Measurements from ENCODE around the gene SPEG.

SPEG gene

DNA sequence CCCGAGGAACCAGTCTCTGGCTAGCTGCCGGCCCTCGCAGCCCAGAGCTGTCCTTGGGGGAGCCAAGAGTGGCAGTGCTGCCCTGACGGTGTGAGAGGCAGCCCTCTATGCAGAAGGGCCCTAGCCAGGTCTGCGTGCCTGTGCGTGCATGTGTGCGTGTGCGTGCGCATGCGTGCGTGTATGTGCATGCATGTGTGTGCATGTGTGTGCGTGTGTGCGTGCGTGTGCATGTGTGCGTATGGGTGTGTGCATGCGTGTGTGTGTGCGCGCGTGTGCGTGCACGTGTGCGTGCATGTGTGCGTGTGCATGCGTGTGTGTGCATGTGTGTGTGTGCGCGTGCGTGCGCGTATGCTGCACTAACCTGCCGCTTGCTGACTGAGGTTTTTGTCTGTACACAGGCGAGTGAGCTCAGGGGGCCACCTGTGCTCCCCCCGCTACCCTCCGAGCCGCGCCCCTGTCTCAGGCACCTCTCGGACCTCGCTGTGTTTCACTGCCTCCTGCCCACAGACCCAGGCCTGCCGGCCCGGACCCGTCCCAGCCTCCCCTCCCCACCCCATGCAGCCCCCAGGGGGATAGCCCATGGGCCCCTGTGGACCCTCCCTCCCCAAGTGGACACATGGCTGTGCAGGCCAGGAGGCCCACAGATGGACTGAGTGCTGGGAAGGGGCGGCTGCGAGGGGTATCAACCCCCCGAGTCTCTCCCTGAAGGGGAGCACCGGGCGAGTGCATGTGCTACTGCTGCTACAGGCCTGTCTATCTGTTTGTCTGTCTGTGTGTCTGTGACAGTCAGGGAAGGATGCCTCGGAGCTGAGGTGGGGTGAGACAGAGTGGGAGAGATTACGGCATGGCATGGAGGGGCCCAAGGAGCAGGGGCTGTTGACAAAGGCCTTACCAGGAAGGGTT is 31.3 kb downstream of the SPEG start:
- no peak for DNase-seq

DNA sequence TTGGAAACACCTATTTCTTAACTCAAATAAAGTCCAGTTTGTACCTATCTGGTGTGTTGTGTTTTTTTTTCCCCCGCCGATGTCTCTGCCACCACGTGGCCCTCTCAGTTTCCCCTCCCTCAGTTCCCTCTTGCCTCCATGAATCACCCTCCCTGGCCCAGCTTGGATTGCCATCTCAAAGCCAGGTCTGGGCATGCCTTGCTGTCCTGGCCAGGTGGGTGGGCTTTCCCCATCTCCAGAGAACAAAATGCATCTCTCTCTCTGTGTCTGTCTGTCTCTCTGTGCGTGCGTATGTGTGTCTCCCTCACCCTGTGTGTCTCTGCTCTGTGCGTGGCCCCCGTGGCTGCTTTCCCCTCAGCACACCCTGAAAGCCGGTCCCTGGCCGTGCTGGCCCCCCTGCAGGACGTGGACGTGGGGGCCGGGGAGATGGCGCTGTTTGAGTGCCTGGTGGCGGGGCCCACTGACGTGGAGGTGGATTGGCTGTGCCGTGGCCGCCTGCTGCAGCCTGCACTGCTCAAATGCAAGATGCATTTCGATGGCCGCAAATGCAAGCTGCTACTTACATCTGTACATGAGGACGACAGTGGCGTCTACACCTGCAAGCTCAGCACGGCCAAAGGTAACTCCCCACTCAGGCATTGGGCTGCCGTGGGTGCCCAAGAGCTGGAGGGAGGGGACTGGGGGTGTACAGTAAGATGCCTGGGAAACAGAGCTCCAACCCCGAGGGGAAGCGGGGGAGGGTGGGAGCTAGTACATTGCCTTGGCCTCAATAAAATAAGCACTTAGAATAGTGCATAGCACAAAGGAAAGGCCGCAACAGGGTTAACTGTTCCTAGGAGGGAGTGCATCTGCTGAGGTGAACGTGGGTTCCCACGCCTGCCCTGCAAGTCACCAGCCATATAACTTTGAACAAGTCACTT is 32.4 kb downstream of the SPEG start:
- no peak for DNase-seq

DNA sequence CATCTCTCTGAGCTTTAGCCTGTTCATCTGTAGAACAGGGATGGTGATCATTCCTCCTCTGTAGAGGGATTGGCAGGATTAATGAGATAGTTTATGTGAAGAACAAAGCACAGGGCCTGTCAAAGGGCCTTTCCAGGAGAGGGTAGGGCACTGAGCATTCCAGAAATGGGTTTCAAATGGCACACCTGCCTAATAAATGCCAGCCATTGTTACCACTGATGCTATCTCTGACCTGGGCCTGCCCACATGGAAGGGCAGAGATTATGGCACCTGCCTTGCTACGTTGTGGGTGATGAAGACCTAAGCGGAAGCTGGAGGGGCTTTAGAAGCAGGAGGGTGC is 33.1 kb downstream of the SPEG start:
- DNase-seq: no peak

DNA sequence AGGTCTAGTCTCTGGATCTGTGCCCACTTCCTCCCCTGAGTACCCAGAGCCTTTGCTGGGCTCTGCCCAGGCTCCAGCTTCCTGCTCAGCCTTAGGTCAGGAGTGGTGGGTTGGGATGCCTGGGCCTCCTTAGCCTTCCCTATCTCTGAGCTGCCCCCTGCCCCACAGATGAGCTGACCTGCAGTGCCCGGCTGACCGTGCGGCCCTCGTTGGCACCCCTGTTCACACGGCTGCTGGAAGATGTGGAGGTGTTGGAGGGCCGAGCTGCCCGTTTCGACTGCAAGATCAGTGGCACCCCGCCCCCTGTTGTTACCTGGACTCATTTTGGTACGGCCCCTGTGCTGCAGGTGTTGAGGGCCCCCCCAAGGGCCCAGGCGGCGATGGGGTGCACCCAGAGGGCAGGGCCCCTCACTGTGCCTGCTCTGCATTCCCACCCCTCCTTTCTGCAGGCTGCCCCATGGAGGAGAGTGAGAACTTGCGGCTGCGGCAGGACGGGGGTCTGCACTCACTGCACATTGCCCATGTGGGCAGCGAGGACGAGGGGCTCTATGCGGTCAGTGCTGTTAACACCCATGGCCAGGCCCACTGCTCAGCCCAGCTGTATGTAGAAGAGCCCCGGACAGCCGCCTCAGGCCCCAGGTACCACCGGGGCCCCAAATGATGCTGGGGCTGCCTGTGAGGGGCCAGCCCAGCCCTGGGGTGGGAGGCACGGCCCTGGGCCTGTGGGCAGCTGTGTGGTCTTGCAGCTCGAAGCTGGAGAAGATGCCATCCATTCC is 34.0 kb downstream of the SPEG start:
- DNase-seq: no peak

DNA sequence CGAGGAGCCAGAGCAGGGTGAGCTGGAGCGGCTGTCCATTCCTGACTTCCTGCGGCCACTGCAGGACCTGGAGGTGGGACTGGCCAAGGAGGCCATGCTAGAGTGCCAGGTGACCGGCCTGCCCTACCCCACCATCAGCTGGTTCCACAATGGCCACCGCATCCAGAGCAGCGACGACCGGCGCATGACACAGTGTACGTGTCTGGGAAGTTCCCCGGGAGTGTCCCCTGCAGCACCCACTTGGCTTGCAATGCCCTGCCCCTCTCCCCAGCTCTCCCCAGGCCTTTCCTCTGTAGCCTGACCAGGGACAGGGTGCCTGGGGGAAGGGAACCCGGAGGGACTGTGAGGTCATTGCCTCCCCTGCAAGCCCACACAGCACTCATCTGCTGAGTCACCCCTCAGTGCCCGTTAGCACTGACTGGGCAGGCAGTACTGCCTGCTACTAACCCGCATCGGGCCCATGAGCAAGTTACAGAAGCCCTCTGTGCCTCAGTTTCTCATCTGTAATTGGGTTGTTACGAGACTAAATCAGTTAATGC is 34.6 kb downstream of the SPEG start:
- no peak for DNase-seq

DNA sequence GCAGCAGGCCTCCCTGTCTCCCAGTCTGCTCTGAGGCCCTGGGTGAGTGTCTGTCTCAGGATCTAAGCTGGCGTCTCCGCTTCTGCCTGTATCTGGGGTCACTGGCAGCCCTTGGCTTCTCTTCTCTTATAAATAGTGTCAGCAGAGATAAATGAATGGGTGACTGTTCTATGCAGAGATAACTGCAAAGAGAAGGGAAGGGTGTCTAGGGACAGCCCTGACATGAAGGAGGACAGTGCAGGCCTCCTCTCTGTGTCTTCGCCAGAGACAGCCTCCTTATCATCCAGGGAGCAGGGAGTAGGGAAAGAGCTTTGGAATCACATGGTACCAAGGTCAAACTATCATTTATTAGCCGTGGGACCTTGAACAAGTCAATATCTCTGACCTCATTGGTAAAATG is 35.8 kb downstream of the SPEG start:
- DNase-seq: no peak

DNA sequence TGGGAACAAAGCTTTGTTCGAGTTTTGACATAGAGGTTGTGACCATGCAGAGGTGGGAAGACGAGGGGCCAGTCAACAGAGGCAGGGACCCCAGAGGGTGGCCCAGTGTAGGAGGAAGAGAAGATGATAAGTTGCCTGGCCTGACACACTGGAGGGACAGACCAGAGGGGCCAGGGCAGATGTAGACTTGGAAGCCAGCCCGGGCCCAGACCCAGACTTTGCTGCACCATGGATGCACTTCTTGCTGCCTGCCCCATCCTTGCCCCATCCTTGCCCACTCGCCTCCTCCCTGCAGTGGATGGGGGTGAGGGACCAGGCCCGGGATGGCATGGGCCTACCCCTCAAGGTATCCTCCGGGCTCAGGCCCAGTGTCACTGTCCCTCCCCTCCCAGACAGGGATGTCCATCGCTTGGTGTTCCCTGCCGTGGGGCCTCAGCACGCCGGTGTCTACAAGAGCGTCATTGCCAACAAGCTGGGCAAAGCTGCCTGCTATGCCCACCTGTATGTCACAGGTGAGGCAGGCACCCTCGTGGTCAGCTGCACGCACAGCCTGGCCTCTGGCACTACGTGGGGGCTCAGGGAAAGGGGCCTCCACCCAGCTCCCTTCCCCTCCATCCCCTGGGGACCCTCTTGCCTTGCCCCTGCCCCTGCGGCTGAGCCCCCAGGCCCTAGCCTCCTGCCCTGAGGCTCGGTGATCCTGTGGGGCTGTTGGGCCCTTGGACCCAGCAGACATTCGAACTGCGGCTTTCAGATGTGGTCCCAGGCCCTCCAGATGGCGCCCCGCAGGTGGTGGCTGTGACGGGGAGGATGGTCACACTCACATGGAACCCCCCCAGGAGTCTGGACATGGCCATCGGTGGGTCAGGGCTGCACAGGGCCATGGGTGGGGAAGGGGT is 37.1 kb downstream of the SPEG start:
- no peak for DNase-seq

DNA sequence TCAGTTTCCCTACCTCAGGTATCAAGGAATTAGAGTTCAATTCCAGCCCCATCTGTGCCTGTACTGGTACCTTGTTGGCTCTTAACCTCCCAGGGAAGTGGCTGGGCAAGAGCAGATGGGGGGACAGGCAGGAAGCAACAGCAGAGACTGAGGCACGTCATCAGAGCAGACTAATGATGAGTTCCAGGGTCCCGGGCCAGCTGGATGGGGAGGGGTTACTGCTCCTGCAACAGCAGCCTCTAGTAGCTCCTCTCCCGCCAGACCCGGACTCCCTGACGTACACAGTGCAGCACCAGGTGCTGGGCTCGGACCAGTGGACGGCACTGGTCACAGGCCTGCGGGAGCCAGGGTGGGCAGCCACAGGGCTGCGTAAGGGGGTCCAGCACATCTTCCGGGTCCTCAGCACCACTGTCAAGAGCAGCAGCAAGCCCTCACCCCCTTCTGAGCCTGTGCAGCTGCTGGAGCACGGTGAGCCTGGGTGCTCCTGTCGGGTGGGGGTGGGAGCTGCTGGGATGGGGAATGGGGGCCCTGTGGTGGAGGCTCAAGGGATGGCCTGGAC is 38.1 kb downstream of the SPEG start:
- DNase-seq: no peak

DNA sequence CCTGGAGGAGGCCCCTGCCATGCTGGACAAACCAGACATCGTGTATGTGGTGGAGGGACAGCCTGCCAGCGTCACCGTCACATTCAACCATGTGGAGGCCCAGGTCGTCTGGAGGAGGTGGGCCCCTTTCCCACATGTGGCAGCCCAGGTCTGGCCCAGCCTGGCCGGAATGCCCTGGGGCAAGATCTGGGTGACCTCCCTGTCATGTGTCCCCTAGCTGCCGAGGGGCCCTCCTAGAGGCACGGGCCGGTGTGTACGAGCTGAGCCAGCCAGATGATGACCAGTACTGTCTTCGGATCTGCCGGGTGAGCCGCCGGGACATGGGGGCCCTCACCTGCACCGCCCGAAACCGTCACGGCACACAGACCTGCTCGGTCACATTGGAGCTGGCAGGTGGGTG is 38.9 kb downstream of the SPEG start:
- no peak for DNase-seq

DNA sequence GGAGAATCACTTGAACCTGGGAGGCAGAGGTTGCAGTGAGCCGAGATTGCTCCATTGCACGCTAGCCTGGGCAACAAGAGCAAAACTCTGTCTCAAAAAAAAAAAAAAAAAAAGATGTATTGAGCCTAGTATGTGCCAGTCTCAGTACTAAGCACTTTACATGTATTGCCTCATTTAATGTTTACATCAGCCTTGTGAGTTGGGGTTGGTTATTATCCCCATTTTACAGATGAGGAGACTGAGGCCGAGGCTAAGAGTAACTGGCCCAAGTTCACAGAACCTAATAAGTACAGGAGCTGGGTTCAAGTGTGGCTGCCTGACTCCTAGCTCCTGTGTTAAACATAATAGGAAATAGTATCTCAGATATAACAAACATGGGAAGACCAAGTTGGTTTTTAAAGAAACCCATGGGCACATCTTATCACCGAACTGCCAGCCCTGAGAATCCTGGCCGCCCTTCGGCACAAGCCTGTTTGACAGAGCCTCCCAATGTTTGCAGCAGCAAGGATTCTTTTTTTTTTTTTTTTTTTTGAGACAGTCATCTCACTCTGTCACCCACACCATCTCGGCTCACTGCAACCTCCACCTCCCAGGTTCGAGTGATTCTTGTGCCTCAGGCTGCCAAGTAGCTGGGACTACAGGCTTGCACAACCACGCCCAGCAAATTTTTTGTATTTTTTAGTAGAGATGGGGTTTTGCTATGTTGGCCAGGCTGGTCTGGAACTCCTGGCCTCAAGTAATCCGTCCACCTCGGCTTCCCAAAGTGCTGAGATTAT is 39.8 kb downstream of the SPEG start:
- no peak for DNase-seq

DNA sequence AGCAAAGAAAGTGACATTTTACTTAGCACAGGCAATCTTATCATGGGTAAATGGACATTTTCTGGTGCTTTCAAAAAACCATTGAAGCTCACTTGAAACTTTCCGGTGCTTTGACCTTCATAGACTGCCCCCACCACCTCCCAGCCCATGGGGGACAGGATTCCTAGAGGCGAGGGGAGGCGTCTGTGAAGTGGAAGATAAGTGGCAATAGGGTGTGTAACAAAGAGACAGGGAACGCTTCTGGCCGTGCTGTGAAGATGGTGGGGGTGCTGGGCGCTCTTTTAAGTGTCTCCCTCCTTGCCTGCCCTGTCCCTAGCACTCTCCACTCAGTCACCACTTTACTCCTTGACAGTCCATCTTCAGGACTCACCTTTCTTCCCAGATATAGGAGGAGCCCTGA is 40.6 kb downstream of the SPEG start:
- no peak for DNase-seq

DNA sequence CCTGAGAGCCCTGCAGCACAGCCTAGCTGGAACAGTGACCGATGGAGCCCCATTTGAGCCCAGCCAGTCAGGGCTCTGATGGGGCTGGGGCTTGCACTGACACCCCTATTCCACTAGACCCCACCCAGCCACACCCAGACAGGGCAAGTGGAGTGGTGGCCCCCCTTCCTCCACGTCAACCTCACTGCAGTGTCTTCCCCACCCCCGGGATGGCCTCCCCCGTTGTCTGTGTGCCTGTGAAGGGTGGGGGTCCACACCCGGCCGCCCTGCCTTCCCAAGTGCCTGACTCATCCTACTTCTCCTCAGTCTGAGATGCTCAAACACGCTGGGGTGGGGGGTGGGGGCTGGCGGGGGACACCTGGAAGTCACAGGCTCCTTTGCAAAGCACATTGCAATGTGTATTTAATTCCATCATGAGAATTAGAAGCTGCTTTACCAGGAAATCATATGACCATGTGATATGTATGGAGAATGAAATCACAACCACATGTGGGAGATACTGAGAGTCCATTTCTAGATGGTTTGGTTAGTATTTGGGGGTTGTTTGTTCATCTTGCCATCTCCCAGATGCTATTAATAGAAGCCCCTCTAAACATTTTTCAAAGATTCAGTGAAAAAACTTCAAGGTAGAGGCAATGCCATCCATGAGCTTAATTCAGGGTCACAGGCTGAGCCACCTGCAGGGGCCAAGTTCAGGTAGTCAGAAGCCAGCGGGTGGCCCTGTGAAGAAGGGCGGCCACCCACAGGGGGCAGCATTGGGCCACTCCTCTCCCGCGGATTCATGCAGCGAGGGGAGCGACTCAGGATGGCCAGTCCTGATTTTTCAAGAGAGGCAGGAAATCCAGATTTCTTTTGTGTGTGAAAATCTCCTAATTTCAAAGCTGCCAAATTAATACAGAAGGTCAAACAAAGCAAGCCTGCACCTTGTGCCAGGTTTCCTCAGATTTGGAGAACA is 41.3 kb downstream of the SPEG start:
- DNase-seq: peak in 3 of 5 donors; percentile 30 to 49 (median 38)

DNA sequence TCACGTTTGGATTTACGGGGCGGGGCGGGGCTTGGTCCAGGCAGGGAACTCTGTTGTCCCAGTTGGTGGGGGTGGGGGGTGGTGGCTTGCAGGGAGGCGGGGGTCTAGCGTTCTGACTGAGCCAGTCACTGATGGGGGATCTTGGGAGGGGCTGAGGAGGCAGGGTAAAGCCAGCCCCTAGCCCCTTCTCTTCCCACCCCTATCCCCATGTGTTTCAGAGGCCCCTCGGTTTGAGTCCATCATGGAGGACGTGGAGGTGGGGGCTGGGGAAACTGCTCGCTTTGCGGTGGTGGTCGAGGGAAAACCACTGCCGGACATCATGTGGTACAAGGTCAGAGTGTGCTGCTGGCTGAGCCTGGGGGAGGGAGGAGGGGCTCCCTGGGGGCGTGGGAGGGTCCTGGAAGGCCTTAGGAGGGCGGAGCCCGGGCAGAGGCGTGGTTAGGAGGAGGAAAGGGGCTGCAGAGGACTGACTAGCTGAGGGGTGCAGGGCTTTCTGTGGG is 42.1 kb downstream of the SPEG start:
- no peak for DNase-seq

DNA sequence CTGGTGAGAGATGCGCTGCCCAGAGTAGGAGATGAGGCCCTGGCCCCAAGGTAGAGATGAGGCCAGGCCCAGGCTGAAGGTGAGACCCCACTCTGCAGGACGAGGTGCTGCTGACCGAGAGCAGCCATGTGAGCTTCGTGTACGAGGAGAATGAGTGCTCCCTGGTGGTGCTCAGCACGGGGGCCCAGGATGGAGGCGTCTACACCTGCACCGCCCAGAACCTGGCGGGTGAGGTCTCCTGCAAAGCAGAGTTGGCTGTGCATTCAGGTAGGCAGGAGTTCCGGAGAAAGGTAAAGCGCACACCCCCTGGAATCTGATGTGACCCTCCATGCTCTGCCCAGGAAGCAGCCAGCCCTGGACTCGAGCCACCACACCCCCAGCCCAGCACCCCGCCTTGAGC is 42.5 kb downstream of the SPEG start:
- no peak for DNase-seq

DNA sequence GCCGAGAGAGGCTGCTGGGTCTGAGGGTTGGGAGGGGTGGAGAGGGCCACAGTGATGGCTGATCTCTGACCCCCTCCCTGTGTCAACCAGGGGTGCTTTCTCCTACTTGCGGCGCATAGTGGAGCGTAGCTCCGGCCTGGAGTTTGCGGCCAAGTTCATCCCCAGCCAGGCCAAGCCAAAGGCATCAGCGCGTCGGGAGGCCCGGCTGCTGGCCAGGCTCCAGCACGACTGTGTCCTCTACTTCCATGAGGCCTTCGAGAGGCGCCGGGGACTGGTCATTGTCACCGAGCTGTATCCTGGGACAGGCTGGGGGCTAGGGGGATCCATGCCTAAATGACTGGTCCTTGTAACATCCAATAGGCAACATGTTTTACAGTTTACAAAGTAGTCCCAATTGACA is 43.2 kb downstream of the SPEG start:
- no peak for DNase-seq

DNA sequence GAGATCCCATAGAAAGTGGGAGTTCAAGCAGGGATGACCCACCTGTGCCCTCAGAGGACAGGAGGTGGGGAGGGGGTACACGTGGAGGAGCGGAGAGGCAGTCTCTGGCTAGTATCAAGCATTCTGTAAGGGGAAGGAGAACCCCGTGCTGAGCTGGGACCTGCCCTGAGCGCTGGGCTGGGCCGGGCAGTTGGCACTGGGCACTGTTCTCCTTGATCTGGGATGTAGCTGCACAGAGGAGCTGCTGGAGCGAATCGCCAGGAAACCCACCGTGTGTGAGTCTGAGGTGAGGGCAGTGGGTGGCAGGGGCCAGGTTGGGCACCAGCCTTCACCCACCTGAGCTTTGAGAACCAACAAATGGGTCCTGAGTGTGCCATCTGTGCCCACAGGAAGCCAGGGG is 44.3 kb downstream of the SPEG start:
- no peak for DNase-seq

DNA sequence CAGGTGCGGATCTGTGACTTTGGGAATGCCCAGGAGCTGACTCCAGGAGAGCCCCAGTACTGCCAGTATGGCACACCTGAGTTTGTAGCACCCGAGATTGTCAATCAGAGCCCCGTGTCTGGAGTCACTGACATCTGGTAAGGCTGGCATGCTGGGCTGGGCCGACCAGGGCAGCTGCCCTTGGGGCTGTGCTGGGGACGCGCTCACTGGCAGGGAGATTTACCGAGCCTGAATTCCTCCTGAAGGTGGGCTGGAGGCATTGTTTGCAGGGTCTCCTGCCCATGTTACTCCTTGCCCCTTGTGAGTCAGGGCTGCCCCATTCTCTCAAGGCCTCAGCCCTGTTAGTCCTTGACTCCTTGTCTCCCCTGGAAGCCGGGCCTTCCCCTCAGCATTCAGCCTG is 45.4 kb downstream of the SPEG start:
- no peak for DNase-seq

DNA sequence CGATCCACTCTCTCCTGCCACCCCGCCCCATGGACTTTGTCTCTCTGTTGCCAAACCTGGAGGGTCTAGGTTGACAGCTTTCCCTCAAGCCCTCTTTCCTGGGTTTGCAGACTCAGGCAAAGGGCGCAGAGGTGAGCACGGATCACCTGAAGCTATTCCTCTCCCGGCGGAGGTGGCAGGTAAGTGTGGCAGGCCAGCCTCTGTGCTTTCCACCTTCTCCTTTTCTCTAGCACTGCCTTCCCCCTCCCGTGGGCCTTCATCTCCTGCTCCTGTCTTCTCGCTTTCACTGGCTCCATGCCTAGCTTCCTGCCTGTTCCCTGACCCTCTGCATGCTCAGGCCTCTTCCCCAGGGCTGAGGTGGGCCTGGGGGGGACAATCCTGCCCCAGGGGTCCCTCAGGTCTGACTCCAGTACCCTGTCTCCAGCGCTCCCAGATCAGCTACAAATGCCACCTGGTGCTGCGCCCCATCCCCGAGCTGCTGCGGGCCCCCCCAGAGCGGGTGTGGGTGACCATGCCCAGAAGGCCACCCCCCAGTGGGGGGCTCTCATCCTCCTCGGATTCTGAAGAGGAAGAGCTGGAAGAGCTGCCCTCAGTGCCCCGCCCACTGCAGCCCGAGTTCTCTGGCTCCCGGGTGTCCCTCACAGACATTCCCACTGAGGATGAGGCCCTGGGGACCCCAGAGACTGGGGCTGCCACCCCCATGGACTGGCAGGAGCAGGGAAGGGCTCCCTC is 48.2 kb downstream of the SPEG start:
- no peak for DNase-seq

All from T-helper 1 cell (primary cell).